Activated T-cell treated with anti-CD3 and anti-CD28 coated beads, Interleukin-2, amount 50 U/mL, for 4 hours (primary cell): Measurements from ENCODE around the gene BCKDHB. TPM values are rescaled to one million over a fixed set of nuclear protein-coding genes. Genes with fewer than 3 reads are reported as not detected.
"Not testable (repeated sequence)": the region's sequence is repeated elsewhere in the genome, so short reads cannot be mapped to it uniquely, and the experiment has no call there.

Source experiments
- ATAC-seq, 2 donors: fragments of 200-7000 bp; cut with Tn5 transposase; one replicate each; pipeline ENCODE4 v1.10.0; 2021
- DNase-seq: peaks from one replicate; pipeline ENCODE4 v3.0.0-alpha.2; 2020
- H3K27me3 Mint-ChIP-seq: one replicate; pipeline ENCODE4 v1.8.0; 2021; ENCODE audit warnings: low read depth, mixed read lengths
- H3K36me3 Mint-ChIP-seq: one replicate; pipeline ENCODE4 v1.8.0; 2022; ENCODE audit warnings: mixed read lengths; ENCODE audit not compliant: insufficient read depth
- H3K4me1 Mint-ChIP-seq: one replicate; pipeline ENCODE4 v1.8.0; 2021; ENCODE audit warnings: low read depth, mixed read lengths
- H3K4me3 Mint-ChIP-seq: one replicate; pipeline ENCODE4 v1.8.0; 2021; ENCODE audit warnings: mild to moderate bottlenecking, moderate library complexity, mixed read lengths
- H3K9me3 Mint-ChIP-seq: one replicate; pipeline ENCODE4 v1.8.0; 2021; ENCODE audit warnings: mixed read lengths
- total RNA-seq, 3 donors: library from RNA; stranded (reverse); gene quantifications; one replicate each; pipeline ENCODE4 v1.2.1, GENCODE V29; 2021

Gene BCKDHB
- total RNA-seq, 3 donors from 2014 or later, result 7.0 to 9.3 (median 8.0) TPM

- H3K27me3 Mint-ChIP-seq, result no peaks in the 10 kb centered on the region
- peaks cover 20% of the 10 kb centered on the region for H3K36me3 Mint-ChIP-seq
- no peaks in the 10 kb centered on the region for H3K9me3 Mint-ChIP-seq
- DNase-seq (no peak), ATAC-seq (no peak)
- no peaks in the 10 kb centered on the region for H3K4me1 Mint-ChIP-seq
- H3K4me3 Mint-ChIP-seq, result no peak overlapping the region
Measured at GRCh38 chr6:80205404-80205803, 98.9 kb downstream of the BCKDHB start.

- H3K9me3 Mint-ChIP-seq, result no peaks in the 10 kb centered on the region
- DNase-seq (no peak), ATAC-seq (no peak)
- no peaks in the 10 kb centered on the region for H3K4me1 Mint-ChIP-seq
- H3K36me3 Mint-ChIP-seq, result peaks cover 17% of the 10 kb centered on the region
- H3K27me3 Mint-ChIP-seq, result no peaks in the 10 kb centered on the region
- no peak overlapping the region for H3K4me3 Mint-ChIP-seq
Measured at GRCh38 chr6:80206758-80207157, 100.3 kb downstream of the BCKDHB start.

- H3K9me3 Mint-ChIP-seq, result no peaks in the 10 kb centered on the region
- no peak for ATAC-seq
- no peaks in the 10 kb centered on the region for H3K27me3 Mint-ChIP-seq
- H3K36me3 Mint-ChIP-seq, result peaks cover 9% of the 10 kb centered on the region
- no peak overlapping the region for H3K4me3 Mint-ChIP-seq
- no peak for DNase-seq
- no peaks in the 10 kb centered on the region for H3K4me1 Mint-ChIP-seq
Measured at GRCh38 chr6:80209430-80209829, 103.0 kb downstream of the BCKDHB start.

GRCh38 chr6:80210618-80211017 lies 104.1 kb downstream of the BCKDHB start:
- no peaks in the 10 kb centered on the region for H3K27me3 Mint-ChIP-seq
- H3K4me1 Mint-ChIP-seq, result no peaks in the 10 kb centered on the region
- H3K36me3 Mint-ChIP-seq, result peaks cover 4% of the 10 kb centered on the region
- no peak for DNase-seq
- no peak for ATAC-seq
- H3K9me3 Mint-ChIP-seq, result no peaks in the 10 kb centered on the region
- H3K4me3 Mint-ChIP-seq, result no peak overlapping the region

- Mint-ChIP-seq H3K27me3 (no peaks in the 10 kb centered on the region), H3K9me3 (no peaks in the 10 kb centered on the region), H3K36me3 (peaks cover 2% of the 10 kb centered on the region), H3K4me3 (no peak overlapping the region), H3K4me1 (no peaks in the 10 kb centered on the region)
- DNase-seq (no peak), ATAC-seq (no peak)
Measured at GRCh38 chr6:80211286-80211685, 104.8 kb downstream of the BCKDHB start.

GRCh38 chr6:80211890-80212289 lies 105.4 kb downstream of the BCKDHB start:
- H3K9me3 Mint-ChIP-seq, H3K36me3 Mint-ChIP-seq, ATAC-seq, H3K4me1 Mint-ChIP-seq, H3K4me3 Mint-ChIP-seq, H3K27me3 Mint-ChIP-seq, DNase-seq: not testable (repeated sequence)

- Mint-ChIP-seq H3K36me3 (peaks cover 4% of the 10 kb centered on the region), H3K4me1 (no peaks in the 10 kb centered on the region), H3K27me3 (no peaks in the 10 kb centered on the region), H3K4me3 (no peak overlapping the region), H3K9me3 (no peaks in the 10 kb centered on the region)
- DNase-seq (no peak), ATAC-seq (peak; percentile 46 to 66)
Measured at GRCh38 chr6:80214436-80215022, 108.1 kb downstream of the BCKDHB start.

- H3K27me3 Mint-ChIP-seq, result no peaks in the 10 kb centered on the region
- no peaks in the 10 kb centered on the region for H3K9me3 Mint-ChIP-seq
- DNase-seq (no peak), ATAC-seq (no peak)
- H3K36me3 Mint-ChIP-seq, result peaks cover 8% of the 10 kb centered on the region
- no peak overlapping the region for H3K4me3 Mint-ChIP-seq
- H3K4me1 Mint-ChIP-seq, result no peaks in the 10 kb centered on the region
Measured at GRCh38 chr6:80215063-80215462, 108.6 kb downstream of the BCKDHB start.

GRCh38 chr6:80217794-80218193 lies 111.3 kb downstream of the BCKDHB start:
- no peak overlapping the region for H3K4me3 Mint-ChIP-seq
- no peaks in the 10 kb centered on the region for H3K4me1 Mint-ChIP-seq
- no peaks in the 10 kb centered on the region for H3K9me3 Mint-ChIP-seq
- ATAC-seq, result no peak
- peaks cover 20% of the 10 kb centered on the region for H3K36me3 Mint-ChIP-seq
- DNase-seq, result no peak
- H3K27me3 Mint-ChIP-seq, result no peaks in the 10 kb centered on the region

GRCh38 chr6:80223743-80224212 lies 117.3 kb downstream of the BCKDHB start:
- Mint-ChIP-seq H3K36me3 (peaks cover 35% of the 10 kb centered on the region), H3K4me1 (no peaks in the 10 kb centered on the region), H3K27me3 (no peaks in the 10 kb centered on the region), H3K4me3 (no peak overlapping the region), H3K9me3 (no peaks in the 10 kb centered on the region)
- ATAC-seq (no peak), DNase-seq (no peak)

GRCh38 chr6:80226151-80226550 lies 119.7 kb downstream of the BCKDHB start:
- Mint-ChIP-seq H3K9me3 (peaks cover 3% of the 10 kb centered on the region), H3K27me3 (no peaks in the 10 kb centered on the region), H3K4me3 (no peak overlapping the region), H3K4me1 (no peaks in the 10 kb centered on the region), H3K36me3 (peaks cover 29% of the 10 kb centered on the region)
- DNase-seq, result no peak
- ATAC-seq, result no peak

- no peaks in the 10 kb centered on the region for H3K4me1 Mint-ChIP-seq
- H3K4me3 Mint-ChIP-seq, result no peak overlapping the region
- no peaks in the 10 kb centered on the region for H3K27me3 Mint-ChIP-seq
- peaks cover 27% of the 10 kb centered on the region for H3K36me3 Mint-ChIP-seq
- H3K9me3 Mint-ChIP-seq, result peaks cover 3% of the 10 kb centered on the region
- DNase-seq (no peak), ATAC-seq (no peak)
Measured at GRCh38 chr6:80226699-80227098, 120.2 kb downstream of the BCKDHB start.

- no peak for DNase-seq
- Mint-ChIP-seq H3K9me3 (peaks cover 3% of the 10 kb centered on the region), H3K36me3 (peaks cover 24% of the 10 kb centered on the region), H3K4me1 (no peaks in the 10 kb centered on the region), H3K4me3 (no peak overlapping the region), H3K27me3 (no peaks in the 10 kb centered on the region)
- ATAC-seq, result no peak
Measured at GRCh38 chr6:80227545-80228105, 121.2 kb downstream of the BCKDHB start.

- Mint-ChIP-seq H3K36me3 (peaks cover 8% of the 10 kb centered on the region), H3K27me3 (no peaks in the 10 kb centered on the region), H3K9me3 (peaks cover 3% of the 10 kb centered on the region), H3K4me1 (no peaks in the 10 kb centered on the region), H3K4me3 (no peak overlapping the region)
- no peak for DNase-seq
- no peak for ATAC-seq
Measured at GRCh38 chr6:80233262-80233661, 126.8 kb downstream of the BCKDHB start.

- Mint-ChIP-seq H3K27me3 (no peaks in the 10 kb centered on the region), H3K36me3 (peaks cover 7% of the 10 kb centered on the region), H3K4me3 (no peak overlapping the region), H3K4me1 (no peaks in the 10 kb centered on the region), H3K9me3 (peaks cover 3% of the 10 kb centered on the region)
- no peak for ATAC-seq
- DNase-seq, result no peak
Measured at GRCh38 chr6:80233958-80234357, 127.5 kb downstream of the BCKDHB start.
